Hepatocyte (in vitro differentiated cells): ENCODE data around the gene HMGXB4. TPM values are rescaled to one million over a fixed set of nuclear protein-coding genes. Genes with fewer than 3 reads are reported as not detected.

Source experiments
- DNase-seq: peaks from one replicate; pipeline ENCODE4 v3.0.0-alpha.2; 2016; ENCODE audit warnings: low spot score
- H2AFZ ChIP-seq: fragments of 200-600 bp; sonication (generic); 2 replicates; pipeline ENCODE4 v1.6.0; 2016; ENCODE audit warnings: antibody characterized with exemption, mild to moderate bottlenecking
- H3K27ac ChIP-seq: fragments of 200-600 bp; sonication (generic); 2 replicates; pipeline ENCODE4 v1.5.1; 2016; ENCODE audit warnings: mild to moderate bottlenecking
- H3K27me3 ChIP-seq: fragments of 200-600 bp; sonication (generic); 2 replicates; pipeline ENCODE4 v1.6.1; 2016
- H3K36me3 ChIP-seq: fragments of 200-600 bp; sonication (generic); replicated peaks from 2 replicates; pipeline ENCODE4 v1.5.1; 2016; ENCODE audit warnings: low read depth; ENCODE audit not compliant: insufficient read depth
- H3K4me1 ChIP-seq: fragments of 200-600 bp; sonication (generic); 2 replicates; pipeline ENCODE4 v1.5.1; 2016; ENCODE audit warnings: mild to moderate bottlenecking, moderate library complexity; ENCODE audit not compliant: insufficient read depth
- H3K4me2 ChIP-seq: fragments of 200-600 bp; sonication (generic); 2 replicates; pipeline ENCODE4 v1.6.0; 2016
- H3K4me3 ChIP-seq: fragments of 200-600 bp; sonication (generic); 2 replicates; pipeline ENCODE4 v1.5.1; 2016; ENCODE audit warnings: mild to moderate bottlenecking
- H3K79me2 ChIP-seq: fragments of 200-600 bp; sonication (generic); 2 replicates; pipeline ENCODE4 v1.6.0; 2017; ENCODE audit warnings: mild to moderate bottlenecking
- H3K9me2 ChIP-seq: fragments of 200-600 bp; sonication (generic); replicated peaks from 2 replicates; pipeline ENCODE4 v1.6.0; 2017; ENCODE audit warnings: mild to moderate bottlenecking; ENCODE audit not compliant: insufficient read depth
- H3K9me3 ChIP-seq: fragments of 200-600 bp; sonication (generic); 2 replicates; pipeline ENCODE4 v1.5.1; 2016; ENCODE audit warnings: low read depth, mild to moderate bottlenecking
- H4K20me1 ChIP-seq: fragments of 200-600 bp; sonication (generic); 2 replicates; pipeline ENCODE4 v1.6.0; 2016; ENCODE audit warnings: mild to moderate bottlenecking; ENCODE audit not compliant: insufficient read depth, poor library complexity, severe bottlenecking
- CTCF ChIP-seq: fragments of 200-600 bp; sonication (generic); IDR thresholded peaks from 2 replicates; pipeline ENCODE4 v1.5.1; 2016; ENCODE audit warnings: antibody characterized with exemption, mild to moderate bottlenecking; ENCODE audit not compliant: poor library complexity
- EZH2 ChIP-seq: fragments of 200-600 bp; sonication (generic); IDR thresholded peaks from 2 replicates; pipeline ENCODE4 v1.6.1; 2016; ENCODE audit warnings: antibody characterized with exemption, mild to moderate bottlenecking, borderline replicate concordance
- EZH2phosphoT487 ChIP-seq: fragments of 200-600 bp; sonication (generic); IDR thresholded peaks from one replicate; pipeline ENCODE4 v1.6.1; 2018; ENCODE audit warnings: antibody characterized with exemption, mild to moderate bottlenecking, low read depth, moderate library complexity; ENCODE audit not compliant: unreplicated experiment, severe bottlenecking
- WGBS: methylation state at CpG from one replicate; pipeline ENCODE4 v1.1.6; 2016; ENCODE audit warnings: low lambda C conversion rate; ENCODE audit errors: missing lambda C conversion rate; 5-methylcytosine and 5-hydroxymethylcytosine counted together
- polyA plus RNA-seq: library from polyadenylated mRNA; unstranded; fragments of >200 nt; fragmentation: Nextera tagmentation; extraction: Ambion mirVana; gene quantifications from 2 replicates; pipeline ENCODE4 v1.2.1, GENCODE V29; 2016
- total RNA-seq: library from RNA; depleted of rRNA; stranded (reverse); fragments of >200 nt; gene quantifications from 2 replicates; pipeline ENCODE4 v1.2.3, GENCODE V29; 2014

HMGXB4 gene
- total and polyA plus RNA-seq, 2 experiments from 2014 or later = 17.2 to 19.0 TPM

DNA sequence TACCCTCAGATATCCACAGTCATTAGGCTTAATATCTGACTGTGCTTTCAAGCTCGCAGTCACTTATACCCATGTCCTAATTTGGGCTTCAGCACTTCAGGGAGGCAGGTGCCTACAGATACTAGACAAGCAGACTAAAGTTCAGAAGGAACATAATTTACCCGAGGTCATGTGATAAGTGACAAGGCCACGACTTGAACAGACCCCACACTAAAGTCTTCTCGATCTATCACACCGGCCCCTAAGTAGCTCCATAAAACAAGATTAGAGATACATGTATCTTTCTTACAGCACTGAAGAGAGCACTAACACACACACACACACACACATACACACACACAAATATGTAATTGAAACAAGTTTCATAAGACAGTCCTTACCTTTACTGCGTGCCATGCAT is 75.0 kb downstream of the HMGXB4 start:
- Histone ChIP-seq H4K20me1 (no peaks in the 10 kb centered on the region), H3K27ac (no peak overlapping the region), H3K36me3 (no peaks in the 10 kb centered on the region), H3K4me3 (no peak overlapping the region), H2AFZ (no peak overlapping the region), H3K27me3 (no peaks in the 10 kb centered on the region), H3K9me2 (no peaks in the 10 kb centered on the region), H3K4me2 (no peak overlapping the region), H3K4me1 (no peaks in the 10 kb centered on the region), H3K9me3 (no peaks in the 10 kb centered on the region), H3K79me2 (no peaks in the 10 kb centered on the region)
- DNase-seq = no peak
- TF ChIP-seq EZH2 = no peak
- no peak for TF ChIP-seq CTCF
- no peak for TF ChIP-seq EZH2phosphoT487
- 90% methylated on average over 6 of the region's 6 CpGs for WGBS

GRCh38 chr22:35333220-35333619 is 75.9 kb downstream of the HMGXB4 start:
- Histone ChIP-seq H3K9me2 (no peaks in the 10 kb centered on the region), H3K4me1 (no peaks in the 10 kb centered on the region), H3K4me2 (no peak overlapping the region), H3K4me3 (no peak overlapping the region), H3K27me3 (no peaks in the 10 kb centered on the region), H3K79me2 (no peaks in the 10 kb centered on the region), H2AFZ (no peak overlapping the region), H3K9me3 (no peaks in the 10 kb centered on the region), H3K36me3 (no peaks in the 10 kb centered on the region), H3K27ac (no peak overlapping the region), H4K20me1 (no peaks in the 10 kb centered on the region)
- WGBS = 95% methylated on average over 7 of the region's 7 CpGs
- DNase-seq = no peak
- TF ChIP-seq EZH2phosphoT487 = no peak
- TF ChIP-seq CTCF = no peak
- no peak for TF ChIP-seq EZH2

DNA sequence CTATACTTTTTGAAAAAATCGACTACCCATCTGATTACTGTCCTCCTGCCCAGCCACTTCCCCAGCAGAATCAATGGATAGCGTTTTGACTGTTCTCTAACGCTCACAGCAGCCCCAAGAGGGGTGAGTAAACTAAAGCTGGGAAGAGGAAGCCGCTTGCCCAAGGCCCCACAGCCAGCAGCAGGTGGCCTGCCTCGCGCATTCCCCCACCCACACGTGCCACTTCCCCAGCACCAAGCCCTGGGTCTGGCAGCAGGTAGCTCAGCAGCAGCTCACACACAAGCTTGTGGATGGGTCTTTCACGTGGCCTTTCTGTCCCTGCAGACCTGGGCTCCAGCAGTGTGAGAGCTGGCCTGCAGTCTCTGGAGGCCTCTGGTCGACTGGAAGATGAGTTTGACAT is 76.7 kb downstream of the HMGXB4 start:
- H3K9me2 ChIP-seq = no peaks in the 10 kb centered on the region
- no peak overlapping the region for H3K27ac ChIP-seq
- no peaks in the 10 kb centered on the region for H3K79me2 ChIP-seq
- no peaks in the 10 kb centered on the region for H3K27me3 ChIP-seq
- H3K4me2 ChIP-seq = no peak overlapping the region
- no peak for DNase-seq
- no peaks in the 10 kb centered on the region for H3K9me3 ChIP-seq
- 82% methylated on average over 9 of the region's 9 CpGs for WGBS
- H3K36me3 ChIP-seq = no peaks in the 10 kb centered on the region
- no peak overlapping the region for H2AFZ ChIP-seq
- no peaks in the 10 kb centered on the region for H4K20me1 ChIP-seq
- no peak overlapping the region for H3K4me3 ChIP-seq
- H3K4me1 ChIP-seq = no peaks in the 10 kb centered on the region
- TF ChIP-seq EZH2phosphoT487 (no peak), EZH2 (no peak), CTCF (no peak)

- no peaks in the 10 kb centered on the region for H3K9me2 ChIP-seq
- no peaks in the 10 kb centered on the region for H3K79me2 ChIP-seq
- 86% methylated on average over 7 of the region's 7 CpGs for WGBS
- no peak overlapping the region for H2AFZ ChIP-seq
- no peaks in the 10 kb centered on the region for H3K9me3 ChIP-seq
- TF ChIP-seq EZH2 (no peak), EZH2phosphoT487 (no peak), CTCF (no peak)
- H4K20me1 ChIP-seq = no peaks in the 10 kb centered on the region
- no peak for DNase-seq
- H3K36me3 ChIP-seq = no peaks in the 10 kb centered on the region
- H3K4me3 ChIP-seq = no peak overlapping the region
- H3K4me2 ChIP-seq = no peak overlapping the region
- no peaks in the 10 kb centered on the region for H3K27me3 ChIP-seq
- no peaks in the 10 kb centered on the region for H3K4me1 ChIP-seq
- H3K27ac ChIP-seq = no peak overlapping the region
These were observed 78.2 kb downstream of the HMGXB4 start for GRCh38 chr22:35335468-35335867.
